Anterior cingulate cortex (tissue), 58 donors: ENCODE results near the gene LCLAT1.

Experiments
- DNase-seq, 58 donors: peaks; one replicate each; lab custom pipeline; 2025; lab: John Stamatoyannopoulos, UW

LCLAT1 gene

GRCh38 chr2:30661173-30662107 is 214.4 kb downstream of the LCLAT1 start:
- DNase-seq: no peak

- DNase-seq: no peak
Measured at GRCh38 chr2:30662268-30663131, 215.5 kb downstream of the LCLAT1 start.

- DNase-seq: no peak
Measured at GRCh38 chr2:30663321-30663720, 216.3 kb downstream of the LCLAT1 start.

- no peak for DNase-seq
Measured at GRCh38 chr2:30663806-30664205, 216.8 kb downstream of the LCLAT1 start.

- DNase-seq: no peak
Measured at GRCh38 chr2:30664761-30665358, 217.8 kb downstream of the LCLAT1 start.

- DNase-seq: no peak
Measured at GRCh38 chr2:30665761-30666265, 218.8 kb downstream of the LCLAT1 start.

GRCh38 chr2:30666266-30666874 is 219.3 kb downstream of the LCLAT1 start:
- DNase-seq: no peak

GRCh38 chr2:30670453-30670852 is 223.4 kb downstream of the LCLAT1 start:
- DNase-seq: no peak

- no peak for DNase-seq
Measured at GRCh38 chr2:30673127-30673526, 226.1 kb downstream of the LCLAT1 start.

GRCh38 chr2:30675758-30676157 is 228.7 kb downstream of the LCLAT1 start:
- no peak for DNase-seq

GRCh38 chr2:30677231-30677630 is 230.2 kb downstream of the LCLAT1 start:
- no peak for DNase-seq

- DNase-seq: no peak
Measured at GRCh38 chr2:30677861-30678385, 230.9 kb downstream of the LCLAT1 start.

- DNase-seq: no peak
Measured at GRCh38 chr2:30678410-30679137, 231.5 kb downstream of the LCLAT1 start.

GRCh38 chr2:30679426-30680088 is 232.5 kb downstream of the LCLAT1 start:
- peak in 52 of 58 donors; percentile 9 to 90 (median 59) for DNase-seq

- DNase-seq: peak in 1 of 58 donors; percentile 17
Measured at GRCh38 chr2:30680121-30680520, 233.1 kb downstream of the LCLAT1 start.

GRCh38 chr2:30681022-30681421 is 234.0 kb downstream of the LCLAT1 start:
- DNase-seq: no peak

- DNase-seq: no peak
Measured at GRCh38 chr2:30683236-30683956, 236.3 kb downstream of the LCLAT1 start.

GRCh38 chr2:30684026-30684425 is 237.0 kb downstream of the LCLAT1 start:
- DNase-seq: no peak
